GM21723 (cell line): Measurements from ENCODE around the gene ROCK2.
"Not testable (repeated sequence)": the region's sequence is repeated elsewhere in the genome, so short reads cannot be mapped to it uniquely, and the experiment has no call there.

Experiments used
- ATAC-seq: cut with Tn5 transposase; IDR thresholded peaks from one replicate; pipeline ENCODE4 v1.9.1; 2021; ENCODE audit warnings: mild to moderate bottlenecking, moderate library complexity; ENCODE audit not compliant: unreplicated experiment

The ROCK2 gene

DNA sequence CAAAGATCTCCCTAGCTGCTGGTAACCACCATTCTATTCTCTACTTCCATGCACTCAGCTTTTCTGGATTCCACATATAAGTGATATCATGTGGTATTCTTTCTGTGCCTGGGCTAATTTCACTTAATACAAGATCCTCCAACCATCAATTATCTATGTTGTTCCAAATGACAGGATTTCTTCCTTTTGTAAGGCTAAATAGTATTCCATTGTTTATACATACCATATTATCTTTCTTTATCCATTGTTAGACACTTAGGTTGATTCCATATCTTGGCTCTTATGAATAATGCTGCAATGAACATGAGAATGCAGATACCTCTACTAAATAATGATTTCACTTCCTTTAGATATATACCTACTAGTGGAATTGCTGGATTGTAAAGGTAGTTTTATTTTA lies 66.2 kb downstream of the ROCK2 start:
- ATAC-seq, result no peak

DNA sequence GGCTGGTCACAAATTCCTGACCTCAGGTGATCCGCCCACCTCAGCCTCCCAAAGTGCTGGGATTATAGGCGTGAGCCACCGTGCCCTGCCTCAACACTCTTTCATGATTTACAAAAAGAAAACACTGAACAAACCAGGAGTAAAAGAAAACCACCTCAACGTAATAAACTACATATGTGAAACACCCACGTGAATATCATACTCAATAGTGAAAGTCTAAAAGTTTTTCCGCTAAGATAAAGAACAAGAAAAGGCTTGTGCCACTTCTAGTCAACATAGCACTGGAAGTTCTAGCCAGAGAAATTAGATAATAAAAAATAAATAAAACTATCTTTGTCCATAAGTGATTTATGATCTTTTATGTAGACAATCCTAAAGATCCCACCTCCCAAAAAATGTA lies 68.5 kb downstream of the ROCK2 start:
- ATAC-seq, result no peak

GRCh38 chr2:11270891-11271290 lies 73.5 kb downstream of the ROCK2 start:
- no peak for ATAC-seq

DNA sequence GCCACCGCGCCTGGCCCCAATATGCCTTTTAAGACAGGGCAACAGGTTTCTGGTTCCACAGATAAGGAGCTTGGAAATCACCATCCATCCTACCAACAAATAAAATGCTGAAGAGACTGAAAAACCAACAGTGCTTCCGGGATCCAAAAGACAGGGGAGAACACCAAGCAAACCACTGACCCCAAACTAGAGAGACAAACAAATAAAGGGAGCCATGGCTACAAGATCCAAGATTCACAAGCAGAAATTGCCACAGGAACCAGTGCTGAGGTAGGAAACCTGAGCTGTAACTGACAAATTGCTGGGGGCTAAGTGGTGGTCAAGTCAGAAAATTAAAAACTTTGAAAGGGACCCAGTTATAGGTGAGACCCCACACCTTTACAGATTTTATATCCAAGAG lies 76.5 kb downstream of the ROCK2 start:
- no peak for ATAC-seq

DNA sequence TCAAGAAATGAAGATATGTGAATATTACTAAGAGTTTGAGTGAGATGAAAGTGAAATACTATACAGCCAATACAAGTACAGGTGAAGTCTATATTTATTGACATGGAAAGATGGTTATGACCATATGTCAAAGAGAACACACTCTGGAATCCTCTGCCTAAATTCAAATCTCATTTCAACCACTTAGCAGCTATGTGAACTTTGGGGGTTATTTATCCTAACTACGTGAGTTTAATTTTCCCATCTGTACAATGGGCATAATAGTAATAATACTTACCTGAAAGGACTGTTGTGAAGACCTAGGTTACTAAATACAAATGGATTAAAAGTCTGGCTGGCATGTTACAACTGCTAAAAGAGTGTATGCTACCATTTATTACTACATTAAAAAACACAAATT lies 79.6 kb downstream of the ROCK2 start:
- ATAC-seq, result no peak

DNA sequence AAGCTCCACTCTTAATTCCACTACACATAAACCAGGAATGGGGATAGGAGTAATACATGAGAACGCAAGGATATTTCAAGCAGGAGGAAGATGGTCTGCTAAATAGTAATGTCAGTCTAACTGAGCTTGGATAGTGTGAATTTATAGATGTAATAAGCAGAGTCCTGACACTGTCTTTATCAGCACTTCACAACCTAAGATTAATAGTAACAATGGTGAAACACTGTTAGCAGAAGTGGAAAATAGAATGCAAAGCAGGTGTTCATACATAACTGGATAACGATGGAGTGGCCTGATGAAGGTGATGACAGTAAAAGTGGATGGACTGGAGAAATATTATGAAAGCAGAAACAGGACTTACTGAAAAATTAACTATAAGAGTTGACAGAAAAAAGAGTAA lies 80.4 kb downstream of the ROCK2 start:
- no peak for ATAC-seq

GRCh38 chr2:11263177-11263576 lies 81.3 kb downstream of the ROCK2 start:
- ATAC-seq, result no peak

DNA sequence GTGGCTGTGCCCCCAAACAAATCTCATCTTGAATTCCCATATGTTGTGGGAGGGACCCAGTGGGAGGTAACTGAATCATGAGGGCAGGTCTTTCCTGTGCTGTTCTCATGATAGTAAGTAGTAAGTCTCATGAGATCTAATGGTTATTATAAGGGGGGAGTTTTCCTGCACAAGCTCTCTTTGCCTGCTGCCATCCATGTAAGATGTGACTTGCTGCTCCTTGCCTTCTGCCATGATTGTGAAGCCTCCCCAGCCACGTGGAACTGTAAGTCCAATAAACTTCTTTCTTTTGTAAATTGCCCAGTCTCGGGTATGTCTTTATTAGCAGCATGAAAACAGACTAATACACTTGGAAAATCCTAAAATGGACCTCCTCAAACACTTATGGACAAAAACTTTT lies 82.0 kb downstream of the ROCK2 start:
- ATAC-seq, result not testable (repeated sequence)

DNA sequence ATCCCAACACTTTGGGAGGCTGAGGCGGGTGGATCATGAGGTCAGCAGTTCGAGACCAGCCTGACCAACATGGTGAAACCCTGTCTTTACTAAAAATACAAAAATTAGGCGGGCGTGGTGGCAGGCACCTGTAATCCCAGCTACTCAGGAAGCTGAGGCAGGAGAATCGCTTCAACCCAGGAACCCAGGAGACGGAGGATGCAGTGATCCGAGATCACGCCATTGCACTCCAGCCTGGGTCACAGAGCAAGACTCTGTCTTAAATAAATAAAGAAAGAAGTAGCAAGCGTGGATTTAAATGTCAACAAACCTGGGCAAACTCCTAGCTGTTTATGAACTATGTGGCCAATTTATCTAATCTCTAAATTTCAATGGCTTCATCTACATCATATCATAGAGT lies 82.9 kb downstream of the ROCK2 start:
- ATAC-seq, result not testable (repeated sequence)

DNA sequence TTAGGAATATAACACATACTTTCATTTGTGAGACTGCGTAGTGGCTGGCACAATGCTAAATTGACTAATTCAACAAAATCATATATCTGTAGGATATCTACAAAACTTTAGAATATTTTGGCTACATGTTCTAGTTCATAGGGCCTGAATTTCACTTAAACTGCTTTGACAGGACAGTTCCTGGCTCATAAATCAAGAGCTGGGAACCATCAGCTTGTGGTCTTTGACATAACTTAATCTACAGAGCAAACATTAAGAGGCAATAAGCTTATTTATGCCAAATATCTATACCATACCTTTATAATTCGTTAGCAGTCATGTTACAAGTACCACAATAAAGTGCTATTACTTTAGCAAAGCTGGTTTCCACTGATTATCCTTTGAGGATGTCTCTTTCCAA lies 83.5 kb downstream of the ROCK2 start:
- no peak for ATAC-seq

DNA sequence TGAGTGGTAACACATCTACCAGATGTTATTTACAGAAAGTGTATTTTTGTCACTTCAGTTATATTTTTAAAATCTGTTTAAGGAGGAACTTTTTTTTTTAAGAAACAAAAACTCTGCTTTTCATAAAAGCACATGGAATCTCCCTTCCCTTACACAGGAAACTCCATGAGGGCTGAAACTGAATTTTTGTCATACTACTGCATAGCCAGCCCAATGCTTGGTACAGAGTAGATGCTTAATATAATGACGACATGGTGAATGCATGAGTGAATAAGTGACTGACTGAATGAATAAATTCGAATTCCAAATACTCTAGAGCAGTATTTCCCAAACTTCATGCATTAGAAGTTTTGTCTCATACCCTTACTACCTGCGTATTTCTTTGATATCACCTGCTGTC lies 86.5 kb downstream of the ROCK2 start:
- ATAC-seq, result no peak

DNA sequence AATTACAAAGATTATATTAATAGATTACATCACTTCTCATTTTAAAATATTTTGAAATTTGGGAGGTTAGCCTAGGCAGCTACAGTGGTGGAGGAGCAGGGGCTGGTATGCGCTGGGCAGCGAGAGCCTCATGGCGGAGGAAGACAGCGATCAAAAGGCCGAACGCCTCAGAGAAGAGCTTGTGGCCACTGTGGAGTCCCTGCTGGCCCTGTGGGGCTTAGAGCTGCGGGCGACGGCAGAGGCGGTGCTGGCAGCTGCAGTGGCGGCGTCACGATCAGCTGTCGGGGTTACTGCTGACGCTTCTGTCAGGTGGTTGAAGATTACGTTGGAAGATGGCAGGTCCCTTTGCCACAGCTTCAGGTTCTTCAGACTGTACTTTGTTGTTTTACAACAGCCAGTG lies 87.4 kb downstream of the ROCK2 start:
- no peak for ATAC-seq

DNA sequence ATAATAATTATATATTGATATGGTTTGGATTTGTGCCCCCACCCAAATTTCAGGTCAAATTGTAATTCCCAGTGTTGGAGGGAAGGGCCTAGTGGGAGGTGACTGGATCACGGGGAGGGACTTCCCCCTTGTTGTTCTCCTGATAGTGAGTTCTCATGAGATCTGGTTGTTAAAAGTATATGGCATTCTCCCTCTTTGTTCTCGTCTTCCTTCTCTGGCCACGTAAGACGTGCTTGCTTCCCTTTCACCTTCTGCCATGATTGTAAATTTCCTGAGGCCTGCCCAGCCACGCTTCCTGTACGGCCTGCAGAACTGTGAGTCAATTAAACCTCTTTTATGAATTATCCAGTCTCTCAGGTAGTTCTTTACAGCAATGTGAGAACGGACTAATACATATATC lies 88.3 kb downstream of the ROCK2 start:
- no peak for ATAC-seq

- ATAC-seq, result no peak
Observed at GRCh38 chr2:11254100-11254536, 90.3 kb downstream of the ROCK2 start.

- ATAC-seq, result not testable (repeated sequence)
Observed at GRCh38 chr2:11252458-11252857, 92.0 kb downstream of the ROCK2 start.

GRCh38 chr2:11250400-11251196 lies 93.8 kb downstream of the ROCK2 start:
- no peak for ATAC-seq

GRCh38 chr2:11245322-11245721 lies 99.1 kb downstream of the ROCK2 start:
- ATAC-seq, result no peak

DNA sequence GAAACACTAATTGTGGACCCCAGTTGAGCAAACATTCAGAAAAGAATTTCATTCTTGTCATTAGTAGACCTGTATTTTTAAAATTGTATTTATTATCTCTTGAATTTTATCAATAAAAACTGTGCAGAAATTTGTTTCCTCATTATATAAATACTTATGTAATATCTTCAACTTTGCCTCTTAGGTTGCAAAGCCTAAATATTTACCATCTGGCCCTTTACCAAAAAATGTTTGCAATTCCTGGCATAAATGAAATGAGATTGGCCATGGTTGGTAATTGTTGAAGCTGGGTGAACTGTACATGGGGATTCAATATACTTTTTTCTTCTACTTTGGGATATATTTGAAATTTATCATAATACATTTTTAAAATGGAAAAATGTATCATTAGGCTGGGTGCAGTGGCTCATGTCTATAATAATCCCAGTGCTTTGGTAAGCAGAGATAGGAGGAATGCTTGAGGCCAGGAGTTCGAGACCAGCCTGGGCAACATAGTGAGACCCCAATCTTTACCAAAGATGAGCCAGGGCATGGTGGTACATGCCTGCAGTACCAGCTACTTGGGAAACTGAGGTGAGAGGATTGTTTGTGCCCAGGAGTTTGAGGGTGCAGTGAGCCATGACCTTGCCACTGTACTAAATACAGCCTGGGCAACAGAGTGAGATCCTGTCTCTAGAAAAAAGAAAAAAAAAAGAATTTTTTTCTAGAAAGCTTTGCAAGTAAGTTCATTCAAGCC lies 100.2 kb downstream of the ROCK2 start:
- no peak for ATAC-seq

DNA sequence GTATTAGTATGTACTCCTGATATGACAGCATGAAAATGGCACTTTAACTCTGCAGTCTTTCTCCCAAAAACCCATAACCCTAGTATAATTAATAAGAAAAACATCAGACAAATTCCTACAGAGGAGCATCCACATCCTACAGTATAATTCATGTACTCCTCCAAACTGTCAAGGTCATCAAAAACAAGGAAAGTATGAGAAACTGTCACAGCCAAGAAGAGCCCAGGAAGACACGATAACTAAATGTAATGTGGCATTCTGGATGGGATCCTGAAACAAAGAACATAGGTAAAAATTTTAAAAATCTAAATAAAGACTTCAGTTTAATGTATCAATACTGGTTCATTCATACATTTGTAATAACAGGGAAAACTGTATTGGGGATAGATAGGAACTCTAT lies 100.9 kb downstream of the ROCK2 start:
- no peak for ATAC-seq

DNA sequence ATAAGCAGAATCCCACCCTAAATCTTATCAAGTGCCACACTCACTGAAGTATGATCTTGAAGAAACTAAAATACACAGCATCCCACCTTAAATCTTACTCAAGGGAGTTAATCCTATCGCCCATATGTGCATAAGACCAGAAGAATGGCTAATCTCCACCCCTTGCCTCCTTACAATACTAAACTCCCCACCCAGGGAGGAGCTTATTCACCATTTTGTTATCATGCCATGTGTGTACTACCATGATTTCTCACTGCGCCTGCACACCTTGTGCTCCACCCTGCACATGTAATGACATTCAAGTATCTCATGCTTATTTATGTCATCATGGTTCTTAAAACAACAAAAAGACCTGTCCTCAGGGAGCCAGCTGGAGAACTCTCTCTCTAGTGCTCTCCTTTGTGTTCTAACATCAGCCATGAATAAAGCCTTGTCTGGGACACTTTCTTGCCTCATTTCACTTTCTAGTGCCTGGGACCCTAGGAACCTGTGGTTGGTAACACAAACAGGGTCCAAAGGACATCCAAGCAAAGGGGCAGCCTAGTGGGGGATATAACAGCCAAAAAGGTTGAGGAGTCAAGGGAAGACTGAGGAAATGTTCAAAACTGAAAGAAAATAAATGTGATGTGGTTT lies 101.8 kb downstream of the ROCK2 start:
- no peak for ATAC-seq

DNA sequence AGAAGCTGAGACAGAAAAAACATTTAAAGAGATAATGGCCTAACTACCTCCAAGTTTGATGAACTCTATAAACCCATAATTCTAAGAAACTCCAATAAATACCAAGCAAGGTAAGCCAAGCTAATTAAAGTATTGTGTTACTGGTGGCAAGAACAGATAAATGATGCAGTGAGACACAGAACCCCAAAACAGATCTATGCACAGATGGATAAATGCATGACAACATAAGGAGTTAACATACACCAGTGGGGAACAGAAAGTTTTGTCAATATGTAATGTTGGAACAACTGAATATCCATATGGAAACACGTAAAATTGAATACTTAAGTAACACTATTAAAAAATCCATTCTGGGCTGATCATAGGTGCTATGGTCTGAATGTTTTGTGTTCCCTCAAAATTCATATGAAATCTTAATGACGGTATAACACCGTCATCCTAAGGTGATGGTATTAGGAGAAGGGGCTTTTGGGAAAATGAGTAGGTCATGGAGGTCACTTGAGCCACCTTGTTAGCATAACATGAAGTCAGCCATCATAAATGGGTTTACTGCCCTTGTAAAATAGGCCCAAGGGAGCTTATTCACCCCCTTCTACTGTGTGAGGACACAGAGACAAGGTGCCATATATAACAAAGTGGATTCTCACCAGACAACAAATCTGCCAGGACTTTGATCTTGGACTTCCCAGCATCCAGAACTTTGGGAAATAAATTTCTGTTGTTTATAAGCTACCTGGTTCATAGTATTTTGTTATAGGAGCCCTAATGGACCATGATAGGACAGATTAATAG lies 102.8 kb downstream of the ROCK2 start:
- ATAC-seq, result no peak
